Naive B cell (primary cell): ENCODE data around the gene SMYD3. TPM values are rescaled to one million over a fixed set of nuclear protein-coding genes. Genes with fewer than 3 reads are reported as not detected.

ENCODE experiments used
- ATAC-seq, 2 donors: fragments of 150-1000 bp; cut with Tn5 transposase; 2 replicates each; pipeline ENCODE4 v1.10.0; 2021; ENCODE audit warnings: low read depth in 2 of 2, mild to moderate bottlenecking in 2 of 2, moderate library complexity in 2 of 2
- DNase-seq: peaks from one replicate; pipeline ENCODE4 v3.0.0; 2022
- H3K27ac Mint-ChIP-seq, 6 donors: one replicate each; pipeline ENCODE4 v1.8.0; 2020 to 2022; ENCODE audit warnings: mild to moderate bottlenecking in 6 of 6, mixed read lengths in 6 of 6, moderate library complexity in 5 of 6, inconsistent platforms in 2 of 6
- H3K27me3 Mint-ChIP-seq, 3 donors: one replicate each; pipeline ENCODE4 v1.8.0; 2021 to 2022; ENCODE audit warnings: mixed read lengths in 3 of 3, mild to moderate bottlenecking in 1 of 3
- H3K36me3 Mint-ChIP-seq, 2 donors: one replicate each; pipeline ENCODE4 v1.8.0; 2020 to 2022; ENCODE audit warnings: mixed read lengths in 2 of 2, inconsistent platforms in 1 of 2, mild to moderate bottlenecking in 1 of 2
- H3K4me1 Mint-ChIP-seq, 3 donors: one replicate each; pipeline ENCODE4 v1.8.0; 2020 to 2022; ENCODE audit warnings: mixed read lengths in 3 of 3, inconsistent platforms in 1 of 3, mild to moderate bottlenecking in 1 of 3, moderate library complexity in 1 of 3
- H3K4me3 Mint-ChIP-seq, 8 donors: one replicate each; pipeline ENCODE4 v1.8.0; 2020 to 2022; ENCODE audit warnings: mild to moderate bottlenecking in 8 of 8, mixed read lengths in 8 of 8, moderate library complexity in 8 of 8, inconsistent platforms in 2 of 8
- H3K9me3 Mint-ChIP-seq, 7 donors: one replicate each; pipeline ENCODE4 v1.8.0; 2020 to 2022; ENCODE audit warnings: mixed read lengths in 7 of 7, mild to moderate bottlenecking in 5 of 7, inconsistent platforms in 2 of 7, moderate library complexity in 1 of 7
- polyA plus RNA-seq, 6 donors: library from polyadenylated mRNA; unstranded; fragments of 300-500 nt; fragmentation: Illumina TruSeq; gene quantifications; one replicate each; pipeline ENCODE4 v1.2.3, GENCODE V29; 2021; ENCODE audit warnings: low read depth in 6 of 6

Gene SMYD3
- polyA plus RNA-seq, 6 donors from 2014 or later, result 15.8 to 27.3 (median 19.5) TPM

- H3K4me1 Mint-ChIP-seq, result peaks cover 0 to 23% (median 4%) of the 10 kb centered on the region in 3 donors
- no peaks in the 10 kb centered on the region for H3K9me3 Mint-ChIP-seq
- H3K36me3 Mint-ChIP-seq, result peaks cover 5 to 7% of the 10 kb centered on the region in 2 donors
- H3K27me3 Mint-ChIP-seq, result no peaks in the 10 kb centered on the region
- DNase-seq (no peak), ATAC-seq (no peak)
- no peak overlapping the region for H3K4me3 Mint-ChIP-seq
- H3K27ac Mint-ChIP-seq, result no peak overlapping the region
Observed at GRCh38 chr1:246444617-246445016, 62.5 kb downstream of the SMYD3 start.

DNA sequence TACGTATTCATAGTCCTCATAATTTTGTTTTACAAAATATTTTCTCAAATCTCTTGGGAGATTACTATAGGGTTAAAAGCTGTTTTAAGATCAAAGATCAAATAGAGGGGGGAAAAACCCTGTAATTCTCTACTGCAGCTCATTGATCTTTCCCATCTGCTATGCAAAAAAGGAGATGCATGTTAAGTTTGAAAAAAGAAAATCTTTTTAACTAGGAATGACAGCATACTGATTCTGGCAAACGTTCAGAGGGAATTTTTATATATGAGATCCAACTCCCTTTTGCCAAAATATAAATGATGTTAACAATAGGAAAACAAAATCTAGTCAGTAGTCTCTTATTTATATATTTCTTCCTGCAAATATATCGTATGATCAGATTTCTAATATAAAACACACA, 69.1 kb downstream of the SMYD3 start:
- Mint-ChIP-seq H3K4me3 (no peak overlapping the region), H3K36me3 (peaks cover 15 to 26% of the 10 kb centered on the region in 2 donors), H3K9me3 (peaks cover 3 to 35% (median 20%) of the 10 kb centered on the region in 7 donors), H3K4me1 (peaks cover 10 to 17% (median 12%) of the 10 kb centered on the region in 3 donors), H3K27me3 (no peaks in the 10 kb centered on the region), H3K27ac (no peak overlapping the region)
- no peak for DNase-seq
- no peak for ATAC-seq

GRCh38 chr1:246435421-246436041, 71.5 kb downstream of the SMYD3 start:
- H3K36me3 Mint-ChIP-seq, result peaks cover 17 to 28% of the 10 kb centered on the region in 2 donors
- peaks cover 3 to 43% (median 28%) of the 10 kb centered on the region in 7 donors for H3K9me3 Mint-ChIP-seq
- no peak overlapping the region for H3K4me3 Mint-ChIP-seq
- H3K27ac Mint-ChIP-seq, result no peak overlapping the region
- H3K27me3 Mint-ChIP-seq, result no peaks in the 10 kb centered on the region
- peaks cover 14 to 20% (median 17%) of the 10 kb centered on the region in 3 donors for H3K4me1 Mint-ChIP-seq
- ATAC-seq, result no peak
- no peak for DNase-seq

- DNase-seq (no peak), ATAC-seq (no peak)
- peaks cover 17 to 34% of the 10 kb centered on the region in 2 donors for H3K36me3 Mint-ChIP-seq
- peaks cover 3 to 43% (median 28%) of the 10 kb centered on the region in 7 donors for H3K9me3 Mint-ChIP-seq
- H3K27me3 Mint-ChIP-seq, result no peaks in the 10 kb centered on the region
- H3K4me3 Mint-ChIP-seq, result peak overlapping the region in 1 of 8 donors; percentile 9
- H3K4me1 Mint-ChIP-seq, result peaks cover 19 to 20% (median 20%) of the 10 kb centered on the region in 3 donors
- H3K27ac Mint-ChIP-seq, result peak overlapping the region in 4 of 6 donors; percentile 12 to 57 (median 22)
Observed at GRCh38 chr1:246434335-246434734, 72.7 kb downstream of the SMYD3 start.

DNA sequence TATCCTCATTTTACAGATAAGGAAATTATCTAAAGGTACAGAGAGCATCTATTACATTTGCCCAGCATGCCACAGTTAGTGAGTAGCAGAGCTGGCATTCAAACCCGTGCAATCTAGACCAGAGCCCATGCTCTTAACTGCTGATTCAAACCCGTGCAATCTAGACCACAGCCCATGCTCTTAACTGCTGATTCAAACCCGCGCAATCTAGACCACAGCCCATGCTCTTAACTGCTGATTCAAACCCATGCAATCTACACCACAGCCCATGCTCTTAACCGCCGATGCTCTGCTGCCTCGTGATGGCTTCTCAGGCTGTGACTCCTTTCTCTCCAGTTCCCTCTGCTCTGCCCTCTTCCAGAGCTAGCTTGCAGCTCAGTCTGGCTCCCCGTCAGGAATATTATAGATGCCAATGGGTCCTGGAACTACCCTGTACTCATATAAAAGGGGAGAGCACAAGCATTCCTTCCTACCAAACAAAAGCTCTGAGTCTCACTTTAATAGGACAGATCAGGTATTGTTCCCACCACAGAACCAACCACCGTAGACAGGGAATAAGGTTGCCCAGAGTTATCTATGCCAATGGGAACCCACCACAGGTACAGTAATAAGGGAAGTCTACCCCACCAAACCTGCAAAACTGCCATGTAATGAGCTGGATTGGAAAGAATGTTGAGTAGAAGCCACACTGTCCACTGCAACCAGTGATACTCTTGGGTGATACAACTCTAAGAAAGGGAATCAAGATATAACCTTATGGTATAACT, 78.4 kb downstream of the SMYD3 start:
- Mint-ChIP-seq H3K4me1 (peaks cover 15 to 22% (median 20%) of the 10 kb centered on the region in 3 donors), H3K9me3 (peaks cover 0 to 16% (median 13%) of the 10 kb centered on the region in 7 donors), H3K27me3 (no peaks in the 10 kb centered on the region), H3K27ac (no peak overlapping the region), H3K36me3 (peaks cover 7 to 8% of the 10 kb centered on the region in 2 donors), H3K4me3 (peak overlapping the region in 1 of 8 donors; percentile 41)
- DNase-seq (no peak), ATAC-seq (no peak)

DNA sequence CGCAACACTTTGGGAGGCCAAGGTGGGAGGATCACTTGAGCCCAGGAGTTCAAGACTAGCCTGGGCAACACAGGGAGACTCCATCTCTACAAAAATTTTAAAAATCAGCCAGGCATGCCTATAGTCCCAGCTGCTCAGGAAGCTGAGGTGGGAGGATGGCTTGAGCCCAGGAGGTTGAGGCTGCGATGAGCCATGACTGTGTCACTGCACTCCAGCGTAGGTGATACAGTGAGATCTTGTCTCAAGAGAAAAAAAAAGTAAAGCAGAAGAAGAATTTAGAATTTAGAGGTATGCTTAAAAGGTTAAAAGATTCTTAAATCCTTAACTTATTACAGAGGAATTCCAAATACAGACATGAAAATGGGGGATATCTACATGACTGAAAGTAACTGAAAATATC, 79.5 kb downstream of the SMYD3 start:
- Mint-ChIP-seq H3K4me3 (peak overlapping the region in 2 of 8 donors; percentile 1 to 41), H3K36me3 (peaks cover 3 to 8% of the 10 kb centered on the region in 2 donors), H3K4me1 (peaks cover 17 to 29% (median 20%) of the 10 kb centered on the region in 3 donors), H3K27ac (peak overlapping the region in 1 of 6 donors; percentile 64), H3K27me3 (no peaks in the 10 kb centered on the region), H3K9me3 (peaks cover 0 to 8% (median 3%) of the 10 kb centered on the region in 7 donors)
- DNase-seq (no peak), ATAC-seq (no peak)

GRCh38 chr1:246425895-246426294, 81.2 kb downstream of the SMYD3 start:
- DNase-seq (no peak), ATAC-seq (no peak)
- Mint-ChIP-seq H3K9me3 (peaks cover 0 to 3% (median 1%) of the 10 kb centered on the region in 7 donors), H3K4me1 (peaks cover 13 to 29% (median 22%) of the 10 kb centered on the region in 3 donors), H3K27ac (peak overlapping the region in 1 of 6 donors; percentile 14), H3K36me3 (peaks cover 0 to 8% of the 10 kb centered on the region in 2 donors), H3K4me3 (no peak overlapping the region), H3K27me3 (no peaks in the 10 kb centered on the region)

GRCh38 chr1:246425139-246425794, 81.8 kb downstream of the SMYD3 start:
- DNase-seq (no peak), ATAC-seq (no peak)
- H3K9me3 Mint-ChIP-seq, result no peaks in the 10 kb centered on the region
- H3K4me1 Mint-ChIP-seq, result peaks cover 13 to 23% (median 15%) of the 10 kb centered on the region in 3 donors
- H3K4me3 Mint-ChIP-seq, result no peak overlapping the region
- H3K27me3 Mint-ChIP-seq, result no peaks in the 10 kb centered on the region
- no peak overlapping the region for H3K27ac Mint-ChIP-seq
- H3K36me3 Mint-ChIP-seq, result peaks cover 0 to 3% of the 10 kb centered on the region in 2 donors

GRCh38 chr1:246420300-246420699, 86.8 kb downstream of the SMYD3 start:
- no peaks in the 10 kb centered on the region for H3K27me3 Mint-ChIP-seq
- no peak overlapping the region for H3K4me3 Mint-ChIP-seq
- ATAC-seq, result no peak
- H3K36me3 Mint-ChIP-seq, result peaks cover 0 to 15% of the 10 kb centered on the region in 2 donors
- no peak for DNase-seq
- no peak overlapping the region for H3K27ac Mint-ChIP-seq
- peaks cover 0 to 3% (median 0%) of the 10 kb centered on the region in 7 donors for H3K9me3 Mint-ChIP-seq
- peaks cover 2 to 13% (median 12%) of the 10 kb centered on the region in 3 donors for H3K4me1 Mint-ChIP-seq

GRCh38 chr1:246418565-246419312, 88.3 kb downstream of the SMYD3 start:
- no peak for ATAC-seq
- H3K4me3 Mint-ChIP-seq, result no peak overlapping the region
- peak overlapping the region in 1 of 6 donors; percentile 69 for H3K27ac Mint-ChIP-seq
- no peak for DNase-seq
- peaks cover 2 to 15% (median 13%) of the 10 kb centered on the region in 3 donors for H3K4me1 Mint-ChIP-seq
- H3K9me3 Mint-ChIP-seq, result peaks cover 0 to 3% (median 0%) of the 10 kb centered on the region in 7 donors
- H3K36me3 Mint-ChIP-seq, result peaks cover 0 to 15% of the 10 kb centered on the region in 2 donors
- no peaks in the 10 kb centered on the region for H3K27me3 Mint-ChIP-seq

DNA sequence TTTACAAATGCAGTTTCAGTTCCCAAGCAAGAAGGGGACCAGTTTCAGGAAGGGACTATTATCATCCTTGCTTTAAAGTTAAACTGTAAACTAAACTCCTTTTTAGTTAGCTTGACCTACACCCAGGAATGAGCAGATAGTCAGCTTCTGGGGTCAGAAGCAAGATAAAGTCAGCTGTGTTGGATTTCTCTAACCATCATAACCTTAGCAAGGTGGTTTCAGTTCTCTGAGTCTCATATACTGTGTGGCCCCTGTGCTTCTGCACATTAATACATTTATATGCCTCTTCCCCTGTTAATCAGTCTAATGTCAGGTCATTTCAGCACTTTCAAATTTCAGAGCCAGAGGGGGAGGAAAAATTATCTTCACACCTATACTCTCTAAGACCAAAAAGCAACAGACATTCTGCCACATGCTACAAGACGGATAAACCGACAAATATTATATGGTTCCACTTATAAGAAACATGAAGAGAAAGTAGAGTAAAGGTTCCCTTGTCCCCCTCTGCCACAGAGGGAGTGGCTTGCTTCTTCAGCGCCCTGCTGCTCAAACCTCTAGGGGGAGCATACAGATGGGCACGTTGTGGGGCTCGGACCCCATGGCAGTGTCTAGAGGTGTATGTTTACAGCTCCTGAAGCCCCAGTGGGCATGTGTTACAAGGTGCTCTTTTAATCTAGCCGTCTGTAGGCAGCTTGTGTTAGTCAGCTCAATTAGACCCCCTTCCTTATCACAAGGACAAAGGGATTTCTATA, 89.1 kb downstream of the SMYD3 start:
- Mint-ChIP-seq H3K27me3 (no peaks in the 10 kb centered on the region), H3K9me3 (peaks cover 0 to 3% (median 0%) of the 10 kb centered on the region in 7 donors), H3K4me3 (no peak overlapping the region), H3K27ac (peak overlapping the region in 2 of 6 donors; percentile 30 to 33), H3K4me1 (peaks cover 2 to 17% (median 9%) of the 10 kb centered on the region in 3 donors), H3K36me3 (peaks cover 7 to 15% of the 10 kb centered on the region in 2 donors)
- no peak for ATAC-seq
- DNase-seq, result no peak

DNA sequence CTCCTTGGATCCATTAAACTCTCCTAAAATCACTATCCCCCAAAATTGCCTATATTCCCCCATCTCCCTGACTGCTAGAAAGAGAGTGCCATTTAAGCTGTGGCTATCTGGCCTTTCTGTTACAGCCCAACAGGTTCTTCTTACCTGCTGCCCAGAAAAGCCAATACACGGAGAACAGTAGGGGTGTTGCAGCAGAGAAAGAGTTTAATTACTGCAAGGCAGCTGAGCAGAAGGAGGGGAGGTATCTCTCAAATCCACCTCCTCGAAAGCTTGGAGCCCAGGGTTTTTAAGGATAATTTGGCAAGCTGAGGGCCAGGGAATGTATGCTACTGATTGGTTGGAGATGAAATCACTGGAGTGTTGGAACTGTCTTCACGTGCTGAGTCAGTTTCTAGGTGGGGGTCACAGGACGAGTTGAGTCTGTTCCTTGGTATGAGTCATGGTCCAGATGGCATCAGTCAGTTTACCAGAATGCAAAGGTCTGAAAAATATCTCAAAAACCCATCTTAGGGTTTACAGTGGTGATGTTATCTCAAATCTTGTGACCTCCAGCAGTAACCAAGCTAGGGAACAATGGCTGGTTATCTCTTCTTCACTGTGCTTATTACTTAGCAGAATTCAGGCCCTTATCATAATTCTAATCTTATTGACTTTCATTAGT, 89.8 kb downstream of the SMYD3 start:
- Mint-ChIP-seq H3K9me3 (peaks cover 0 to 3% (median 0%) of the 10 kb centered on the region in 7 donors), H3K36me3 (peaks cover 10 to 17% of the 10 kb centered on the region in 2 donors), H3K27me3 (no peaks in the 10 kb centered on the region), H3K4me3 (no peak overlapping the region), H3K27ac (peak overlapping the region in 2 of 6 donors; percentile 9 to 30), H3K4me1 (peaks cover 0 to 17% (median 5%) of the 10 kb centered on the region in 3 donors)
- no peak for ATAC-seq
- DNase-seq, result no peak
